Stomach (tissue), 9 donors: ENCODE results near the gene TSKU. TPM values are rescaled to one million over a fixed set of nuclear protein-coding genes. Genes with fewer than 3 reads are reported as not detected.

Experiments
- DNase-seq, 2 donors: peaks; one replicate each; pipeline versions ENCODE4 v3.0.0 to v3.0.0-alpha.2; 2013 to 2019
- H3K27ac ChIP-seq, 5 donors: fragments of 200-600 bp in 4 of 5; sonication (generic) in 4 of 5; one replicate each; pipeline ENCODE4 v1.5.1; 2013 to 2019; ENCODE audit warnings: mild to moderate bottlenecking in 1 of 5, moderate library complexity in 1 of 5
- H3K27me3 ChIP-seq, 3 donors: fragments of 200-600 bp; sonication (generic); one replicate each; pipeline ENCODE4 v1.5.1; 2017 to 2019; ENCODE audit warnings: mixed run types in 1 of 3
- H3K36me3 ChIP-seq, 4 donors: fragments of 200-600 bp; sonication (generic); 1 replicate in 3 of 4; 2 replicates in 1 of 4; pipeline ENCODE4 v1.5.1; 2016 to 2019
- H3K4me1 ChIP-seq, 4 donors: fragments of 200-600 bp; sonication (generic); one replicate each; pipeline ENCODE4 v1.5.1; 2016 to 2019
- H3K4me3 ChIP-seq, 4 donors: fragments of 200-600 bp; sonication (generic) in 3 of 4; one replicate each; pipeline ENCODE4 v1.5.1; 2016 to 2019; ENCODE audit warnings: mild to moderate bottlenecking in 1 of 4
- H3K9me3 ChIP-seq, 4 donors: fragments of 200-600 bp; sonication (generic); one replicate each; pipeline ENCODE4 v1.5.1; 2016 to 2019
- CTCF ChIP-seq, 7 experiments: fragments of 450-650 bp in 4 of 7; fragments of 200-600 bp in 3 of 7; sonication (generic) in 3 of 7; IDR thresholded peaks; one replicate each; pipeline ENCODE4 v1.5.1; 2016 to 2019; ENCODE audit warnings: antibody characterized with exemption in 7 of 7, control low read depth in 2 of 7, mild to moderate bottlenecking in 1 of 7
- EP300 ChIP-seq: sonication (generic); formaldehyde crosslinking; IDR thresholded peaks from one replicate; pipeline ENCODE4 v1.6.1; 2017; ENCODE audit warnings: antibody characterized with exemption
- POLR2A ChIP-seq, 4 donors: fragments of 450-650 bp; IDR thresholded peaks; one replicate each; pipeline ENCODE4 v1.6.1; 2016; ENCODE audit warnings: antibody characterized with exemption in 4 of 4, control low read depth in 2 of 4, mild to moderate bottlenecking in 1 of 4, moderate library complexity in 1 of 4
- POLR2AphosphoS5 ChIP-seq, 3 donors: sonication (generic); formaldehyde crosslinking; IDR thresholded peaks; one replicate each; pipeline ENCODE4 v1.6.1; 2016; ENCODE audit warnings: antibody characterized with exemption in 3 of 3
- WGBS, 5 donors: extraction: QIAGEN DNeasy Blood & Tissue Kit in 3 of 5; methylation state at CpG; one replicate each; pipeline versions ENCODE4 v1.1.5 to v1.1.7; 2013 to 2018; 5-methylcytosine and 5-hydroxymethylcytosine counted together
- intact Hi-C: fragments of 100-400 bp; cut with DNase I; formaldehyde crosslinking; loops from one replicate; pipeline ENCODE4 v1.15.1; 2023; ENCODE audit warnings: low total_unique reads
- polyA plus RNA-seq, 3 donors: library from polyadenylated mRNA; stranded (reverse); fragments of 200-250 nt; gene quantifications; one replicate each; pipeline ENCODE4 v1.2.3, GENCODE V29; 2013
- total RNA-seq, 5 donors: library from RNA; depleted of rRNA; stranded (reverse); fragments of >200 nt; gene quantifications; one replicate each; pipeline versions ENCODE4 v1.1.0 to v1.2.3, GENCODE V29; 2014 to 2016
- donor health status: healthy with polysubstance abuse.
- donor health status: Bipolar disorder and iron deficiency.
- donor health status: healthy.

TSKU gene
- total and polyA plus RNA-seq, 8 donors: 11.1 to 114 (median 19.7) TPM

GRCh38 chr11:76772100-76772782 is 10.9 kb upstream of the TSKU start:
- Histone ChIP-seq H3K36me3 (no peaks in the 10 kb centered on the region), H3K4me1 (peaks cover 56 to 75% (median 71%) of the 10 kb centered on the region in 4 donors), H3K27ac (peak overlapping the region; percentile 9 to 89 (median 81)), H3K27me3 (no peaks in the 10 kb centered on the region), H3K9me3 (peaks cover 0 to 19% (median 13%) of the 10 kb centered on the region in 4 donors), H3K4me3 (no peak overlapping the region)
- intact Hi-C loops: no loop called here
- WGBS, 5 donors: 25 to 59% (median 37%) methylated on average over 7 of the region's 7 CpGs
- DNase-seq: peak in 1 of 2 donors; percentile 68
- TF ChIP-seq POLR2A (IDR thresholded peaks at IDR 0.05): no peak
- peak; percentile 26 to 64 (median 36) for TF ChIP-seq POLR2AphosphoS5 (IDR thresholded peaks at IDR 0.05)

- no peaks in the 10 kb centered on the region for H3K27me3 ChIP-seq
- DNase-seq: no peak
- H3K4me1 ChIP-seq: peaks cover 54 to 70% (median 67%) of the 10 kb centered on the region in 4 donors
- intact Hi-C loops: no loop called here
- 73 to 78% (median 74%) methylated on average over 5 of the region's 5 CpGs for WGBS, 5 donors
- H3K36me3 ChIP-seq: no peaks in the 10 kb centered on the region
- TF ChIP-seq EP300: no peak
- TF ChIP-seq POLR2A (IDR thresholded peaks at IDR 0.05): no peak
- TF ChIP-seq POLR2AphosphoS5 (IDR thresholded peaks at IDR 0.05): no peak
- no peak for TF ChIP-seq CTCF (IDR thresholded peaks at IDR 0.05)
- H3K9me3 ChIP-seq: peaks cover 0 to 24% (median 18%) of the 10 kb centered on the region in 4 donors
- H3K27ac ChIP-seq: peak overlapping the region; percentile 9 to 89 (median 81)
- H3K4me3 ChIP-seq: no peak overlapping the region
Measured at GRCh38 chr11:76772783-76773106, 10.4 kb upstream of the TSKU start.

GRCh38 chr11:76773921-76774361 is 9.2 kb upstream of the TSKU start:
- Histone ChIP-seq H3K27me3 (no peaks in the 10 kb centered on the region), H3K4me3 (no peak overlapping the region), H3K9me3 (peaks cover 0 to 26% (median 19%) of the 10 kb centered on the region in 4 donors), H3K4me1 (peaks cover 42 to 58% (median 55%) of the 10 kb centered on the region in 4 donors), H3K36me3 (no peaks in the 10 kb centered on the region), H3K27ac (peak overlapping the region in 4 of 5 donors; percentile 57 to 89 (median 83))
- intact Hi-C loops: no loop called here
- WGBS, 5 donors: 61 to 71% (median 64%) methylated on average over 2 of the region's 2 CpGs
- peak; percentile 22 to 31 (median 23) for TF ChIP-seq POLR2AphosphoS5 (IDR thresholded peaks at IDR 0.05)
- TF ChIP-seq EP300: no peak
- no peak for TF ChIP-seq CTCF (IDR thresholded peaks at IDR 0.05)
- TF ChIP-seq POLR2A (IDR thresholded peaks at IDR 0.05): no peak
- peak in 1 of 2 donors; percentile 75 for DNase-seq

GRCh38 chr11:76776472-76776871 is 6.7 kb upstream of the TSKU start:
- Histone ChIP-seq H3K4me1 (peaks cover 19 to 41% (median 34%) of the 10 kb centered on the region in 4 donors), H3K9me3 (peaks cover 0 to 26% (median 19%) of the 10 kb centered on the region in 4 donors), H3K36me3 (no peaks in the 10 kb centered on the region), H3K4me3 (no peak overlapping the region), H3K27ac (no peak overlapping the region), H3K27me3 (no peaks in the 10 kb centered on the region)
- 85 to 94% (median 90%) methylated on average over 3 of the region's 3 CpGs for WGBS, 5 donors
- DNase-seq: no peak
- intact Hi-C loops: no loop called here
- no peak for TF ChIP-seq POLR2AphosphoS5 (IDR thresholded peaks at IDR 0.05)
- TF ChIP-seq POLR2A (IDR thresholded peaks at IDR 0.05): no peak
- TF ChIP-seq EP300: no peak
- no peak for TF ChIP-seq CTCF (IDR thresholded peaks at IDR 0.05)

- intact Hi-C loops: no loop called here
- no peak for DNase-seq
Measured at GRCh38 chr11:76777305-76777704, 5.9 kb upstream of the TSKU start.

More at GRCh38 chr11:76777305-76777704, 5.9 kb upstream of the TSKU start:
- H3K4me3 ChIP-seq: no peak overlapping the region
- H3K36me3 ChIP-seq: no peaks in the 10 kb centered on the region
- peaks cover 11 to 41% (median 34%) of the 10 kb centered on the region in 4 donors for H3K4me1 ChIP-seq
- H3K27ac ChIP-seq: no peak overlapping the region
- H3K27me3 ChIP-seq: no peaks in the 10 kb centered on the region
- no peak for TF ChIP-seq POLR2A (IDR thresholded peaks at IDR 0.05)
- no peak for TF ChIP-seq CTCF (IDR thresholded peaks at IDR 0.05)
- TF ChIP-seq POLR2AphosphoS5 (IDR thresholded peaks at IDR 0.05): no peak
- no peak for TF ChIP-seq EP300
- H3K9me3 ChIP-seq: peaks cover 0 to 26% (median 19%) of the 10 kb centered on the region in 4 donors
